SK-N-SH treated with all-trans-retinoic acid at 6 μM for 48 hours (cell line): ENCODE data around the gene MAGED1.

ENCODE experiments used
- ATAC-seq: fragments of 200-7000 bp; cut with Tn5 transposase; 3 replicates; pipeline ENCODE4 v1.9.1; 2020; ENCODE audit warnings: mild to moderate bottlenecking, moderate library complexity
- ARNTL ChIP-seq: fragments of 450-650 bp; formaldehyde crosslinking; IDR thresholded peaks from 2 replicates; pipeline ENCODE4 v1.5.0; 2020; ENCODE audit warnings: low read depth, mild to moderate bottlenecking, moderate library complexity, borderline replicate concordance
- BACH2 ChIP-seq: fragments of 250-450 bp; sonication (Bioruptor Pico); IDR thresholded peaks from 2 replicates; pipeline ENCODE4 v1.9.0; 2021; ENCODE audit warnings: mild to moderate bottlenecking, borderline replicate concordance
- CREB5 ChIP-seq: fragments of 250-450 bp; sonication (Bioruptor Pico); IDR thresholded peaks from 2 replicates; pipeline ENCODE4 v1.5.1; 2020; ENCODE audit warnings: low read depth, mild to moderate bottlenecking, moderate library complexity
- CSDC2 ChIP-seq: fragments of 250-450 bp; sonication (Bioruptor Pico); IDR thresholded peaks from 2 replicates; pipeline ENCODE4 v1.5.0; 2020; ENCODE audit warnings: mild to moderate bottlenecking, moderate library complexity
- ESRRG ChIP-seq: fragments of 250-450 bp; sonication (Bioruptor Pico); IDR thresholded peaks from 2 replicates; pipeline ENCODE4 v1.6.1; 2021; ENCODE audit warnings: mild to moderate bottlenecking
- GLIS3 ChIP-seq: fragments of 250-450 bp; sonication (Bioruptor Pico); IDR thresholded peaks from 2 replicates; pipeline ENCODE4 v1.5.0; 2020; ENCODE audit warnings: mild to moderate bottlenecking, moderate library complexity
- ISL1 ChIP-seq: fragments of 250-450 bp; sonication (Bioruptor Pico); IDR thresholded peaks from 2 replicates; pipeline ENCODE4 v2.1.2; 2022; ENCODE audit warnings: mild to moderate bottlenecking, moderate library complexity
- OSR1 ChIP-seq: fragments of 250-450 bp; sonication (Bioruptor Pico); IDR thresholded peaks from 2 replicates; pipeline ENCODE4 v1.8.0; 2022; ENCODE audit warnings: moderate library complexity, mild to moderate bottlenecking, inconsistent platforms
- PATZ1 ChIP-seq: fragments of 250-450 bp; sonication (Bioruptor Pico); IDR thresholded peaks from 2 replicates; pipeline ENCODE4 v1.8.0; 2020; ENCODE audit warnings: mild to moderate bottlenecking, moderate library complexity, borderline replicate concordance
- PPARA ChIP-seq: fragments of 250-450 bp; sonication (Bioruptor Pico); IDR thresholded peaks from 2 replicates; pipeline ENCODE4 v1.5.0; 2020; ENCODE audit warnings: mild to moderate bottlenecking, borderline replicate concordance
- RARB ChIP-seq: fragments of 250-450 bp; sonication (Bioruptor Pico); IDR thresholded peaks from 2 replicates; pipeline ENCODE4 v1.8.0; 2021; ENCODE audit warnings: mild to moderate bottlenecking, moderate library complexity
- TCF4 ChIP-seq: fragments of 250-450 bp; sonication (Bioruptor Pico); IDR thresholded peaks from 2 replicates; pipeline ENCODE4 v1.8.0; 2021; ENCODE audit warnings: mild to moderate bottlenecking, moderate library complexity, borderline replicate concordance
- ZC3H10 ChIP-seq: fragments of 250-450 bp; sonication (Bioruptor Pico); IDR thresholded peaks from 2 replicates; pipeline ENCODE4 v1.5.1; 2021; ENCODE audit warnings: mild to moderate bottlenecking, moderate library complexity
- ZFP3 ChIP-seq: fragments of 250-450 bp; sonication (Bioruptor Pico); IDR thresholded peaks from 2 replicates; pipeline ENCODE4 v1.5.0; 2020; ENCODE audit warnings: mild to moderate bottlenecking, moderate library complexity
- ZFP30 ChIP-seq: fragments of 450-650 bp; formaldehyde crosslinking; IDR thresholded peaks from 2 replicates; pipeline ENCODE4 v1.5.0; 2022; ENCODE audit warnings: mild to moderate bottlenecking, moderate library complexity
- ZNF565 ChIP-seq: fragments of 450-650 bp; formaldehyde crosslinking; conservative IDR thresholded peaks from 2 replicates; pipeline ENCODE4 v1.5.0; 2020; ENCODE audit warnings: low read depth, mild to moderate bottlenecking, moderate library complexity
- ZNF70 ChIP-seq: fragments of 450-650 bp; formaldehyde crosslinking; IDR thresholded peaks from 2 replicates; pipeline ENCODE4 v1.5.0; 2020; ENCODE audit warnings: mild to moderate bottlenecking, moderate library complexity
- ZNF8 ChIP-seq: fragments of 450-650 bp; formaldehyde crosslinking; IDR thresholded peaks from 2 replicates; pipeline ENCODE4 v1.5.0; 2020; ENCODE audit warnings: mild to moderate bottlenecking, moderate library complexity
- TF ChIP-seq, protein P1 (sequence below): fragments of 250-450 bp; sonication (Bioruptor Pico); IDR thresholded peaks from 2 replicates; pipeline ENCODE4 v1.8.0; 2021; ENCODE audit warnings: low read depth, mild to moderate bottlenecking, moderate library complexity, borderline replicate concordance
- TF ChIP-seq, protein P2 (sequence below): fragments of 250-450 bp; sonication (Bioruptor Pico); IDR thresholded peaks from 2 replicates; pipeline ENCODE4 v1.5.1; 2021; ENCODE audit warnings: mild to moderate bottlenecking, moderate library complexity
- TF ChIP-seq, protein P3 (sequence below): fragments of 250-450 bp; sonication (Bioruptor Pico); IDR thresholded peaks from 2 replicates; pipeline ENCODE4 v1.5.0; 2020; ENCODE audit warnings: mild to moderate bottlenecking, moderate library complexity

Gene MAGED1

DNA sequence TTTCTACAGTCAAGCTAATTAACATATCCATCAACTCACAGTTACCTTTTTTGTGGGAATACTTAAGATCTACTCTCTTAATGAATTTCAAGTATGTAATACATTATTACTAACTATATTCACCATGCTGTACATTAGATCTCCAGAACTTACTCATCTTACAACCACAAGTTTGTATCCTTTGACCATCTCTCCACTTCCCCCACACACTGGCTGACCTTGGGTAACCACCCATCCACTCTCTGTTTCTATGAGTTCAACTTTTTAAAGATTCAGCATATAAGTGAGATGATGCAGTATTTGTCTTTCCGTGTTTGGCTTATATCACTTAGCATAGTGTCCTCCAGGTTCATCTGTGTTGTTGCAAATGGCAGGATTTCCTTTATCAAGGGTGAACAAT, 30.5 kb upstream of the MAGED1 start:
- TF ChIP-seq, protein P1, sequence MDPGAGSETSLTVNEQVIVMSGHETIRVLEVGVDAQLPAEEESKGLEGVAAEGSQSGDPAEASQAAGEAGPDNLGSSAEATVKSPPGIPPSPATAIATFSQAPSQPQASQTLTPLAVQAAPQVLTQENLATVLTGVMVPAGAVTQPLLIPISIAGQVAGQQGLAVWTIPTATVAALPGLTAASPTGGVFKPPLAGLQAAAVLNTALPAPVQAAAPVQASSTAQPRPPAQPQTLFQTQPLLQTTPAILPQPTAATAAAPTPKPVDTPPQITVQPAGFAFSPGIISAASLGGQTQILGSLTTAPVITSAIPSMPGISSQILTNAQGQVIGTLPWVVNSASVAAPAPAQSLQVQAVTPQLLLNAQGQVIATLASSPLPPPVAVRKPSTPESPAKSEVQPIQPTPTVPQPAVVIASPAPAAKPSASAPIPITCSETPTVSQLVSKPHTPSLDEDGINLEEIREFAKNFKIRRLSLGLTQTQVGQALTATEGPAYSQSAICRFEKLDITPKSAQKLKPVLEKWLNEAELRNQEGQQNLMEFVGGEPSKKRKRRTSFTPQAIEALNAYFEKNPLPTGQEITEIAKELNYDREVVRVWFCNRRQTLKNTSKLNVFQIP (CRISPR knock-in tag): no peak
- no peak for TF ChIP-seq ZFP30
- TF ChIP-seq ZNF565 (CRISPR knock-in tag): no peak
- no peak for TF ChIP-seq ESRRG
- TF ChIP-seq OSR1 (CRISPR knock-in tag): no peak
- no peak for TF ChIP-seq ZC3H10 (CRISPR knock-in tag)
- no peak for TF ChIP-seq RARB (CRISPR knock-in tag)
- TF ChIP-seq PATZ1 (CRISPR knock-in tag): no peak
- no peak for TF ChIP-seq ISL1 (CRISPR knock-in tag)
- TF ChIP-seq ZNF8 (CRISPR knock-in tag): no peak
- no peak for ATAC-seq

GRCh38 chrX:51866210-51866609, 27.2 kb upstream of the MAGED1 start:
- TF ChIP-seq ZFP3 (CRISPR knock-in tag) (no peak), ZFP30 (no peak), RARB (CRISPR knock-in tag) (no peak), ZNF8 (CRISPR knock-in tag) (no peak), ZC3H10 (CRISPR knock-in tag) (no peak), BACH2 (CRISPR knock-in tag) (no peak), ZNF70 (CRISPR knock-in tag) (no peak), CSDC2 (CRISPR knock-in tag) (no peak), PATZ1 (CRISPR knock-in tag) (no peak), ARNTL (CRISPR knock-in tag) (no peak), OSR1 (CRISPR knock-in tag) (no peak), GLIS3 (CRISPR knock-in tag) (no peak), CREB5 (CRISPR knock-in tag) (no peak), TCF4 (CRISPR knock-in tag) (no peak), ISL1 (CRISPR knock-in tag) (no peak), PPARA (no peak)
- TF ChIP-seq, protein P2, sequence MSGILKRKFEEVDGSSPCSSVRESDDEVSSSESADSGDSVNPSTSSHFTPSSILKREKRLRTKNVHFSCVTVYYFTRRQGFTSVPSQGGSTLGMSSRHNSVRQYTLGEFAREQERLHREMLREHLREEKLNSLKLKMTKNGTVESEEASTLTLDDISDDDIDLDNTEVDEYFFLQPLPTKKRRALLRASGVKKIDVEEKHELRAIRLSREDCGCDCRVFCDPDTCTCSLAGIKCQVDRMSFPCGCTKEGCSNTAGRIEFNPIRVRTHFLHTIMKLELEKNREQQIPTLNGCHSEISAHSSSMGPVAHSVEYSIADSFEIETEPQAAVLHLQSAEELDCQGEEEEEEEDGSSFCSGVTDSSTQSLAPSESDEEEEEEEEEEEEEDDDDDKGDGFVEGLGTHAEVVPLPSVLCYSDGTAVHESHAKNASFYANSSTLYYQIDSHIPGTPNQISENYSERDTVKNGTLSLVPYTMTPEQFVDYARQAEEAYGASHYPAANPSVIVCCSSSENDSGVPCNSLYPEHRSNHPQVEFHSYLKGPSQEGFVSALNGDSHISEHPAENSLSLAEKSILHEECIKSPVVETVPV (CRISPR knock-in tag): no peak
- TF ChIP-seq, protein P1 (CRISPR knock-in tag): no peak
- no peak for ATAC-seq

DNA sequence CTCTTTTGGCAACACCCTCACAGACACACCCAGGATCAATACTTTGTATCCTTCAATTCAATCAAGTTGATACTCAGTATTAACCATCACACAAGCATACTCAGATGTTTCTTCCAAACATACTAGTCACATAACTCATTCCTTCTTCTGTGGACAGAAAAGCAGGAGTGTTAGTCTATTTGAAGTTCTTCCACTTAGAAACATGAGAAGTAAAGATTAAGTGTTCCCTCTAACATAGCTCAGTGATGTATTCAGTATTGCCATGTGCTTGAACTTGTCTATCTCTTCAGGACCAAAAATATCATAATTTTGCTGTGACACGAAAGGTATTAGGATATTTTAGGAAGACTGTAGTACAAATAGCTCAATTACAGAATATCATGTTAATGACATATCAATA, 25.8 kb upstream of the MAGED1 start:
- ATAC-seq: no peak
- no peak for TF ChIP-seq ARNTL (CRISPR knock-in tag)
- TF ChIP-seq, protein P1 (CRISPR knock-in tag): no peak
- no peak for TF ChIP-seq ZFP3 (CRISPR knock-in tag)
- TF ChIP-seq PATZ1 (CRISPR knock-in tag): no peak
- TF ChIP-seq ZNF565 (CRISPR knock-in tag): no peak
- TF ChIP-seq, protein P3, sequence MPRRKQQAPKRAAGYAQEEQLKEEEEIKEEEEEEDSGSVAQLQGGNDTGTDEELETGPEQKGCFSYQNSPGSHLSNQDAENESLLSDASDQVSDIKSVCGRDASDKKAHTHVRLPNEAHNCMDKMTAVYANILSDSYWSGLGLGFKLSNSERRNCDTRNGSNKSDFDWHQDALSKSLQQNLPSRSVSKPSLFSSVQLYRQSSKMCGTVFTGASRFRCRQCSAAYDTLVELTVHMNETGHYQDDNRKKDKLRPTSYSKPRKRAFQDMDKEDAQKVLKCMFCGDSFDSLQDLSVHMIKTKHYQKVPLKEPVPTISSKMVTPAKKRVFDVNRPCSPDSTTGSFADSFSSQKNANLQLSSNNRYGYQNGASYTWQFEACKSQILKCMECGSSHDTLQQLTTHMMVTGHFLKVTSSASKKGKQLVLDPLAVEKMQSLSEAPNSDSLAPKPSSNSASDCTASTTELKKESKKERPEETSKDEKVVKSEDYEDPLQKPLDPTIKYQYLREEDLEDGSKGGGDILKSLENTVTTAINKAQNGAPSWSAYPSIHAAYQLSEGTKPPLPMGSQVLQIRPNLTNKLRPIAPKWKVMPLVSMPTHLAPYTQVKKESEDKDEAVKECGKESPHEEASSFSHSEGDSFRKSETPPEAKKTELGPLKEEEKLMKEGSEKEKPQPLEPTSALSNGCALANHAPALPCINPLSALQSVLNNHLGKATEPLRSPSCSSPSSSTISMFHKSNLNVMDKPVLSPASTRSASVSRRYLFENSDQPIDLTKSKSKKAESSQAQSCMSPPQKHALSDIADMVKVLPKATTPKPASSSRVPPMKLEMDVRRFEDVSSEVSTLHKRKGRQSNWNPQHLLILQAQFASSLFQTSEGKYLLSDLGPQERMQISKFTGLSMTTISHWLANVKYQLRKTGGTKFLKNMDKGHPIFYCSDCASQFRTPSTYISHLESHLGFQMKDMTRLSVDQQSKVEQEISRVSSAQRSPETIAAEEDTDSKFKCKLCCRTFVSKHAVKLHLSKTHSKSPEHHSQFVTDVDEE (CRISPR knock-in tag): no peak
- no peak for TF ChIP-seq OSR1 (CRISPR knock-in tag)
